K562 (cell line): ENCODE results near the gene AGPAT2. TPM values are rescaled to one million over a fixed set of nuclear protein-coding genes. Genes with fewer than 3 reads are reported as not detected.

Experiments used
- BCL6 ChIP-seq: fragments of 250-450 bp; sonication (Bioruptor Pico); IDR thresholded peaks from 2 replicates; pipeline ENCODE4 v1.4.0; 2020
- DEAF1 ChIP-seq: fragments of 450-650 bp; formaldehyde crosslinking; IDR thresholded peaks from 2 replicates; pipeline ENCODE4 v1.4.0; 2020; ENCODE audit warnings: mild to moderate bottlenecking, moderate library complexity
- DNMT1 ChIP-seq: fragments of 450-650 bp; IDR thresholded peaks from 2 replicates; pipeline ENCODE4 v1.6.1; 2016; ENCODE audit warnings: antibody characterized with exemption, mild to moderate bottlenecking
- GTF3C2 ChIP-seq: IDR thresholded peaks from 3 replicates; pipeline ENCODE4 v1.6.1; 2011; ENCODE audit warnings: borderline replicate concordance, mild to moderate bottlenecking, moderate library complexity; ENCODE audit not compliant: insufficient read length; ENCODE audit errors: extremely low read depth
- IRF1 ChIP-seq: sonication (generic); formaldehyde crosslinking; IDR thresholded peaks from 2 replicates; pipeline ENCODE4 v1.8.0; 2022; ENCODE audit warnings: missing genetic modification reagents, mild to moderate bottlenecking, borderline replicate concordance
- NFXL1 ChIP-seq: fragments of 450-650 bp; formaldehyde crosslinking; IDR thresholded peaks from 2 replicates; pipeline ENCODE4 v1.4.0; 2021; ENCODE audit warnings: mild to moderate bottlenecking
- NUFIP1 ChIP-seq: fragments of 450-650 bp; IDR thresholded peaks from 2 replicates; pipeline ENCODE4 v1.6.1; 2018; ENCODE audit not compliant: partially characterized antibody
- POLR2G ChIP-seq: fragments of 200-400 bp; formaldehyde crosslinking; IDR thresholded peaks from 2 replicates; pipeline ENCODE4 v1.6.1; 2017; ENCODE audit warnings: low read depth, mild to moderate bottlenecking, antibody characterized with exemption, low read length, moderate library complexity
- RCOR1 ChIP-seq, 2 experiments: IDR thresholded peaks; 2 replicates each; pipeline ENCODE4 v1.6.1; 2012; ENCODE audit warnings: low read depth in 2 of 2, low read length in 2 of 2, borderline replicate concordance in 1 of 2, improper control_type of control experiment in 1 of 2
- SLC30A9 ChIP-seq: fragments of 250-450 bp; sonication (Bioruptor Pico); IDR thresholded peaks from 2 replicates; pipeline ENCODE4 v1.8.0; 2022; ENCODE audit warnings: mild to moderate bottlenecking, moderate library complexity
- TARDBP ChIP-seq: fragments of 450-650 bp; IDR thresholded peaks from 2 replicates; pipeline ENCODE4 v1.6.1; 2016
- TEAD4 ChIP-seq, 2 experiments: sonication (generic) in 1 of 2; formaldehyde crosslinking in 1 of 2; IDR thresholded peaks; 2 replicates each; pipeline versions ENCODE4 v1.6.1 to v1.8.0; 2012 to 2022; ENCODE audit warnings: borderline replicate concordance in 1 of 2, inconsistent platforms in 1 of 2, low read length in 1 of 2, mild to moderate bottlenecking in 1 of 2, missing genetic modification reagents in 1 of 2
- TRIM28 ChIP-seq: fragments of 450-650 bp; IDR thresholded peaks from 2 replicates; pipeline ENCODE4 v1.6.1; 2017
- U2AF2 ChIP-seq: fragments of 200-400 bp; formaldehyde crosslinking; optimal IDR thresholded peaks from 2 replicates; pipeline ENCODE3; 2017; ENCODE audit warnings: low read depth, mild to moderate bottlenecking, low read length
- ZBTB9 ChIP-seq: fragments of 450-650 bp; formaldehyde crosslinking; IDR thresholded peaks from 2 replicates; pipeline ENCODE4 v1.4.0; 2020; ENCODE audit warnings: mild to moderate bottlenecking, moderate library complexity
- ZFX ChIP-seq: sonication (generic); formaldehyde crosslinking; IDR thresholded peaks from 2 replicates; pipeline ENCODE4 v1.8.0; 2022; ENCODE audit warnings: mild to moderate bottlenecking, missing genetic modification reagents, moderate library complexity
- ZNF124 ChIP-seq: sonication (generic); formaldehyde crosslinking; IDR thresholded peaks from 2 replicates; pipeline ENCODE4 v1.8.1; 2022; ENCODE audit warnings: missing genetic modification reagents
- ZNF165 ChIP-seq: fragments of 250-450 bp; sonication (Bioruptor Pico); IDR thresholded peaks from 2 replicates; pipeline ENCODE4 v1.4.0; 2020; ENCODE audit warnings: borderline replicate concordance
- ZNF436 ChIP-seq: fragments of 250-450, 450-650 bp; sonication (Bioruptor Pico); formaldehyde crosslinking; IDR thresholded peaks from 2 replicates; pipeline ENCODE4 v1.7.0; 2020; ENCODE audit warnings: mild to moderate bottlenecking
- ZNF445 ChIP-seq: fragments of 250-450 bp; sonication (Bioruptor Pico); IDR thresholded peaks from 2 replicates; pipeline ENCODE4 v1.4.0; 2020; ENCODE audit warnings: low read depth, mild to moderate bottlenecking, moderate library complexity
- ZNF511 ChIP-seq: sonication (generic); formaldehyde crosslinking; IDR thresholded peaks from 2 replicates; pipeline ENCODE4 v1.8.0; 2022; ENCODE audit warnings: mild to moderate bottlenecking, missing genetic modification reagents
- ZNF76 ChIP-seq: fragments of 250-450 bp; sonication (Bioruptor Pico); IDR thresholded peaks from 2 replicates; pipeline ENCODE4 v1.4.0; 2020; ENCODE audit warnings: mild to moderate bottlenecking, moderate library complexity, borderline replicate concordance
- ZSCAN32 ChIP-seq: fragments of 450-650 bp; formaldehyde crosslinking; IDR thresholded peaks from 2 replicates; pipeline ENCODE4 v1.4.0; 2020; ENCODE audit warnings: mild to moderate bottlenecking, moderate library complexity
- polyA plus RNA-seq, 8 experiments: library from polyadenylated mRNA; depleted of rRNA in 4 of 8; stranded (reverse) in 5 of 8; unstranded in 3 of 8; fragments of >200 nt; fragmentation: Nextera tagmentation in 2 of 8; fragmentation: Illumina TruSeq in 1 of 8; extraction: Ambion mirVana in 2 of 8; extraction: Trizol in 1 of 8; gene quantifications; 2 replicates each; pipeline versions ENCODE4 v1.2.1 to v1.2.3, GENCODE V29; 2011 to 2014; ENCODE audit warnings: inconsistent platforms in 1 of 8, missing spikeins in 1 of 8
- total RNA-seq, 7 experiments: library from RNA; depleted of rRNA in 6 of 7; stranded (reverse); fragments of >200 nt in 6 of 7; fragmentation: Illumina TruSeq in 2 of 7; extraction: Trizol in 2 of 7; gene quantifications; 2 replicates each; pipeline versions ENCODE4 v1.2.1 to v1.2.3, GENCODE V29; 2011 to 2021; ENCODE audit warnings: low replicate concordance in 1 of 7

AGPAT2 gene
- total and polyA plus RNA-seq, 9 of the 15 experiments (the other 6 are each of a cell fraction or from before 2014, with no cell fraction given): 0.13 to 54.5 (median 23.9) TPM

GRCh38 chr9:136726631-136727191 is 39.5 kb upstream of the AGPAT2 start (continued):
- TF ChIP-seq GTF3C2 (no peak), DNMT1 (no peak), ZNF76 (CRISPR knock-in tag) (no peak), SLC30A9 (CRISPR knock-in tag) (no peak), ZNF165 (CRISPR knock-in tag) (no peak), IRF1 (CRISPR knock-in tag) (no peak), NUFIP1 (no peak), ZFX (CRISPR knock-in tag) (no peak), BCL6 (CRISPR knock-in tag) (no peak), NFXL1 (CRISPR knock-in tag) (no peak), TARDBP (0 out of 2 replicates have a peak, but pooled peaks have one; percentile 25), RCOR1 (IDR thresholded peaks at IDR 0.05; ENCODE audit: borderline replicate concordance in 1 of 2, low read depth in 2 of 2, low read length in 2 of 2) (peak in 1 of 2 experiments; percentile 64; a peak in 2 of 4 replicates), POLR2G (no peak), TRIM28 (no peak), DEAF1 (CRISPR knock-in tag) (no peak), U2AF2 (no peak), ZNF436 (CRISPR knock-in tag) (no peak), ZNF124 (CRISPR knock-in tag) (no peak), ZNF511 (no peak), ZNF445 (CRISPR knock-in tag) (no peak), TEAD4 (IDR thresholded peaks at IDR 0.05; ENCODE audit: low read length) (no peak), TEAD4 (CRISPR knock-in tag; IDR thresholded peaks at IDR 0.05; ENCODE audit: borderline replicate concordance) (no peak), ZSCAN32 (CRISPR knock-in tag) (no peak), ZBTB9 (CRISPR knock-in tag) (peak; percentile 73)
